Stimulated activated CD8-positive, alpha-beta memory T cell treated with anti-CD3 and anti-CD28 coated beads, Interleukin-4, amount 100 ng/mL, for 4 hours (primary cell): Measurements from ENCODE around the gene APOA1.

Experiments used
- DNase-seq, 2 donors: peaks; one replicate each; pipeline ENCODE4 v3.0.0-alpha.2; 2020; ENCODE audit warnings: low read depth in 2 of 2, low spot score in 1 of 2

The APOA1 gene

DNA sequence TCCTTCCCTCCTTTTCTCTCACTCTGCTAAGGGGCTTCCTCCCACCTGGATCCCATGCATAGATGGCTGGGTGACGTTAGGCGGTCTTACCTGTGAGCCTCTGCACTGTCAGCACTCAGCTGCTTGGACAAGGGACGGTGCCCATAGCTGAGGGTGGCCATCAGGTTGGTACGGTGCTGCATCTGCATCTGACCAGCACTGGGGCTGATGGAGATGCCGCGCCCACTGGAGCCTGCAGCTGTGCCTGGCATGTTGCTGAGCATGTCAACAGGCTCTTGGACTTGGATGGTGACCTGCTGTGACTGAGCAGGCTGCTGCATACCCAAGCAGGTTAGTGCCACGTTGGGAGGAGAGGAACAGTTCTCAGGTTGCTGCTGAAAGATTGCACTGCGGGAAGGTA lies 21.8 kb upstream of the APOA1 start:
- no peak for DNase-seq

DNA sequence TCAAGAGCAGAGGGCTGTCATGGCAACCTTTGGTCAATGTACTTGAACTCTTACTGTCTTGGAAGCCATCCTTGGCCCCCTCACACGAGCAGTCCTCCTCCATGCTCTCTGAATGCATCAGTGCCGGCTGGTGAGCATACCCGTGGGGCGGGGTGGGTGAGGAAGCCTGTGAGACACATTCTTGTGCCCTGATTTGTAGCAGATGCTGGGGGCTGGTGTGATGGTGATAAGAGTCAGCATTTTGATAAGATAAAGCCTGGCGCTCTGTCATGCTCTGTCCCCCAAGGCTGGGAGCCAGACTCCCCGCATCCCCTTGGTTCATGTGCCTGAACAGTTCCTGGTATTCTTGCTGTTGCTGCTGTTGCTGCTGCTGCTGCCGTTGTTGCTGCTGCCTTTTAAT lies 20.5 kb upstream of the APOA1 start:
- DNase-seq = no peak

DNA sequence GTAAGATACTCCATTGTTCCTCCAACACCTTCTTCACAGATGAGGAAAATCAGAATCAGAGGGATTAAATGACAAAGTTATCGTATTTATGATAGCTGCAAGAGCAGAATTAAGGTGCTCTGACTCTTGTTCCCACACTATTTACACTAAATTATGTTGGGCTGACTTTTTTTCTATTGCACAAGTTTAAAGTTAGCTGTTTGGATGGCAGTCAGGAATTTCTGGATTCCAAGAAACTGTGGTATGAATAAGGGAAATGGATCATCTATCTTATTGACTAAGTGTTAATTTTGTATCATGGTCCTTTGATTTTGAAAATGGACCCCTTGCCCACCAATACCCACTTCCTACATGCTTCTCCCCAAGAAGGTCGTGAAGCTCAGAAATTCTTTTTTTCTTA lies 19.9 kb upstream of the APOA1 start:
- DNase-seq = no peak

DNA sequence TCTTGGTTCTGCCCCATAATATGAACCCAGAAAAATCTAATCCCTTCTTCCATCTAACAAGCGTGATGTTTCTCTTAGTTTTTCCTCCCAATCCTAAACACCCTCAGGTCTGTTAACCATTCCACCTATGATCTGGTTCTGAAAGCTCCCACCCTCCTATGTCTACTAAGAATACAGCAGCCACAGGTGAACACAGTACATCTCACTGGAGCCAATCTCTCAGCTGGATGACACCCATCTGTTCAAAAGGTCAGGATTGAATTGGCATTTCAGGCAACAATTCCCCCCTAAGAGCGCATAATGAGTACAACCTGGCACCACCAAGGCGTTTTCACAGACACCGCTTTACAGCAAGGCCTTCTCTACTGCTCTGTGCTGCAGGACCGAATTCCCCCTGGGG lies 19.0 kb upstream of the APOA1 start:
- no peak for DNase-seq

DNA sequence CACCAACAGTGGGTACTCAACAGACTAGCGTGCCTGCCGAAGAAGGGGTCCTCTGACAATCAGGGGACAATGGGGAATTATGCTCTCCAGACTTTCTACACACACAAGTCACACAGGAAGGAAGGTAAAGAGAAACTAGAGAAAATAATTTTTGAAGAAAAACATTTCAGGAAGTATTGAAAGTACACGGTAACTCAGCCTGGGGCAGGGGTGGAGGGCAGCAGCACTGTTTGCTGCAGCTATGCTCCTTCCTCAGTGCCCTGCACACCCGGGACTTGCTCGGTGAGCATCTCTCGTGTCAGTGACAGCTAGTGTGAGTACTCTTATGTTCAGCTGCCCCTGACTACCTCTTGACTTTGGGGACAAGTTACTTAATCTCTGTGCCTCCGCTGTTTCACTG lies 18.0 kb upstream of the APOA1 start:
- DNase-seq = no peak

DNA sequence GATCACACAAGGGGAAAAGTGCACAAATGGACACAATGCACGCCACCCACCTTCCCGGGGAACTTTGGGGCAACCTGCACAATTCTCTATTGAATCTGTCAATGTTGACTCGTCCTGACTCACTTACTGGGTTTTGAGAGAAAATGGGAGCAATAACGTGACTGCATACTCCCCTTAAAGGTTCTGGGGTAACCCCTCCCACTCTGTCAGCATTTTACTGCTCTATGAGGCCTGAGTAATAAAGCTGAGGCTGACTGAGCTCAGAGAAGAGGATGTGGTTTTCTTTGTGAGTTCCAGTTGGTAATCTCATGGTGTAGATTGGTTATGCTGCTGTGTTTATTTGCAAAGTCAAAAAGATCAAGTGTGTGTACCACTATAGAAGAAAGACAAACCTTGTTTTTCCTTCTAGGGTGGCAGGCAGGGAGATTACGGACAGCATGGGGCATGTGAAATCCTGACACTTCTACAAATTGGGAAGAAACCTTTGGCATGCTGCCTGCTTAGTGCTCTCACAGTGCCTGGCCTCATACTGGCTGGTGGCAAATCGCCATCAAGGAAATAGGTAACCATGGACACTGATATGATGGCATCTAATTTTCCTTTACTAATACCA lies 16.1 kb upstream of the APOA1 start:
- peak; percentile 20 to 34 for DNase-seq

DNA sequence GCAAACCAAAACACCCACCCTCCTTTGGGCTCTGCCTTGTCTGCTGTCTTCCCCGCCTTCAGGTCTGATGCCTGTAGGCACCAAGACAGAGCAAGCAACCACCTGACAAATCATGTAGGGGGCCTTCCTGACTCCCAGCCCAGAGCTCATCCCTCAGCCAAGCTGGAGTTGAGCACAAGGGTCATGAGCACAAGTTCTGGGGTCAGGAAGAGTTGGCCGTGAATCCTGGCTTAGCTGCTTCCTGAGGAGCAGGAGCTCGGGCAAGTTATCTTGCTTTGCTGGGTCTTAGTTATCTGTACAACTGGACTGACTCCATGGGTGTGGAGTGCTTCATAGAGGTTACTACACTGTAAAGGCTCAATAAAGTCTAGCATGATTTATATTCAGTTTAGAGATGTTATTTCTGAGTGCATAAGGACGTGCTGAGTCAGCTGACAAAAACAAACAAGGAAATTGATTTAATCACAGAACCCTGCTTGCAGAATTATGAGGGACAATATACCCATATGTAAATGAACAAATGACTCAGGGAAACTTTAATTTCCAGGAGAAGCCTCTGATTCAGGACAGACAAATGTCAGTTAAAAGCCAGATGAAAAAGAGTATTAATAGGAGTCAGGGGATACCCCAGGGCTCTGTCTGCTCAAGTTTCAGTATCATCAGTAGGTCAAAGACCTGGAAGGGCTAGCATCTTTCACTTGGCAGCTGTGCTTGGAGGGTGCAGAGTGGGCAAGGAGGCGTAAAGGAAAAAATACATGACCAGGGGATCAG lies 15.0 kb upstream of the APOA1 start:
- no peak for DNase-seq

DNA sequence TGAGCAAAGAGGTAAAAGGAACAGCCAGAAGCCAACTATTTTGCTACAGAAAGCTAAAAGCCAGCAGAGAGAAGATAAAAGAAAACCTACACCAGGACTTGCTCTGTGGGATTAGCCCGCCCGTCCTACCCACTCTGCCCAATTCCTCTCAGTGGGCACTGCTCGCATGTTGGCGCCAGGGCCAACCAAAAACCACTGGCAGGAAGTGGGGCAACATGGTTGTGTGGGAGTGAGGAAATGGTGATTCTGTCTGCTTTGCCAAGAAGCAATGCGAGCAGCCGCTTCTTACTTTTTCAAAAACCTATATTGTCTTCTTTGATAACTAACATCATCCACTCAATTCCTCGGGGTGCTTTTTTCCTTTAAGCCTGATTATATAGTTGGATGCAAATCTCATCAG lies 14.2 kb upstream of the APOA1 start:
- DNase-seq = peak in 1 of 2 donors; percentile 36

DNA sequence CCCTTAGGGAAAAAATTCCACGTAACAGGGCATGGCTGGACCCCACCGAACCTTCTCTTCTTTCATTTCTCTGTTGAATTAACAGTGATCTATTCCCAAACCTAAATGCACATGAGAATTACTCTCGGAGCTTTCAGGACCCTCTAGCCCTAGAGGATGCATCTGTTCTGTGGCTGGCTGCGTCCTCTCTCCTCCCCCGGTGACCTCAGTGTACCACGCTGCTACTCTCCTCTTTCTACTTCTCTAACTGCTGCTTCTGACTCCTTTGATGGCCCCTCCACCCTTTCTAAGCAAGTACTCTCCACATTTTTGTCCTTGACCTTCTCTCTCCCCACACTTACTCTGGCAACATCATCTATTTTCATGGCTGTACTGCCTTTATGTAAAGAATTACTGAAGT lies 12.1 kb upstream of the APOA1 start:
- no peak for DNase-seq

DNA sequence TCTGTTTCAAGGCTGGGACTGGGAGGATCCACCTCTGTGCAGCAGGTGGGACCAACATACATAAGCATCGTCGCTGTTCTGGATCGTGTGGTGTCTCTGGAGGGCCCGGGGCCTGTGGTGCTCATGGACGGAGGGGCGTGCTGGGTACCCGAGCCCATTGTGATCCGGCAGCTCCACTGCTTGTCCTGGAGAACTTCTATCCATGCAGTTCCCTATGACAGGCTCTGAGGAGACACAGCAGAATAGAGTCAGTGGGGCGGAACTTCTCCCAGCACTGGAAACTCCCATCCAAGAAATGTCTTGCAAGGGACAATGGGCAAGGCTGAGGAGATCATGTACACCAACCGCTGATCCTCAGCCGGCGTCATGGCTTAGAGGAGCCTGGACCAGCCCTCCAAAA lies 11.6 kb upstream of the APOA1 start:
- DNase-seq = no peak

DNA sequence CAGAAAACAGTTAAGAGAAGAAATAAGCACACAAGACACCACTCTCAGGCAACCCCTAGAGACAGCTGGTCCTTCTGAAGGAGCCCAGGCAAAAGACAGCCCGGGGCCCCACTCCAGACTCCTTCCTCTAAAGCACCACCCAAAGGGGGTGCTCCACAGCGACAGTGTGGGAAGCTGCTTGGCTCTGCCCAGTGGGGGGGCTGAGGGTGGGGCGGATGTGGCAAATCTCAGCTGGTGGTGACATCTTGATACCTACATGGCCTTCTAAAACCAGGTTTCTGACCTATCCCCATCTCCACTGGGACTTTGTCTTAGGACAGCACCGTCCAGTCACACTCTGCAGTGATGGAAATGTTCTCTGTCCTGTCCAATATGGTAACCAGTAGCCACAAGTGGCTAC lies 10.2 kb upstream of the APOA1 start:
- DNase-seq = no peak

DNA sequence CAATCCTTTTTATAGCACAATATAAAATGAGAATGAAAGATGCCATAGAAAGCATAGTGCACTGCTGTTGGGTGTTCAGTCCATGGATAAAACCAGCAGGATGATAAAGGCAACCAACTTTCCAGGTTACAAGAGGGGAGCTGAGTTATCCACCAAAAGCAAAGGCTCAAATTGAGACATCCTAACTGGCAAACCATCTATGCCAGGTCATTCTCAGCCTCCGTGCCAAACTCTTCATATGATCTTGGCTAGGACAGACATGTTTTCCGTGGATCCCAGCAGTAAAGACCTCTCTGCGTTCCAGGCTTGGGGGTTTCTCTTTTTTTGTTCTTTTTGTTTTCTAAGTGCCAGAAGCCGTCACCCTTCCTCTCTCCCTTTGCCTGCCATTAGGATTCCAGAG lies 7.3 kb upstream of the APOA1 start:
- DNase-seq = no peak

DNA sequence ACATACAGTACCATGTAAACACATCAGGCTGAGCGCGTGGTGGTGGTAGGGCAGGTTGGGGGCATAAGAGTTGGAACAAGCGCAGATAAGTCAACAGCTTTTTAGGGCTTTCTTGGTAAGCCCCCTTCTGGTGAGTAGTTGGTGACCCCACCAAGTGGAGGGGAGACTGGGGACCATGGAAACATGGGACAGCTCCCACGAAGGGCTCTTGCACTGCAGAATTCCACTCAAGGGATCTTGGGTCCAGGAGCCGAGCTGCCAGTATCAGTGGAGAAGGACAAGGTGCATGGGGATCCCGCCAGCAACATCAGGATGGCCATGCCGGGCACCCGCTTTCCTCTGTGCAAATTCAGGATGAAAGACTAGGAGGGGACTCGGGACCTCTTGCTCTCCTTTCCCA lies 6.2 kb upstream of the APOA1 start:
- no peak for DNase-seq

DNA sequence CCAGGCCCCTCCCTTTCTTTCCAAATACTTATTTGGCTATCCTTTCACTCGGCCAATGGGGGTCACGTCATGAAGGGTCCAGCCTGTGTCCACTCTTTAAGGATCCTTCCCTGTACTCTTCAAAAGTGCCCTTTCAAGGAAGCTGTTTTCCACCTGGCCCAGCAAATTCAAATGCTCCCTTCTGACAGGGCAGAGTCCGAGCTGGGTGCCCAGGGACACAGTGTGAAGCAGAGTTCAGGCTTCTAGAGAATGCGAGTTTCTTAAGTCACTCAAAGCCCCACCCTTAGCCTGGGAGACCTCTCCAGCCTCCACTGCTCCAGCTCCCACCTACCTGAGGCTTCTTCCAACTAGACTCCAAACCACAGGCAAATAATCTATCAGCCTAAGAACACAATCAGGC lies 5.5 kb upstream of the APOA1 start:
- DNase-seq = no peak

DNA sequence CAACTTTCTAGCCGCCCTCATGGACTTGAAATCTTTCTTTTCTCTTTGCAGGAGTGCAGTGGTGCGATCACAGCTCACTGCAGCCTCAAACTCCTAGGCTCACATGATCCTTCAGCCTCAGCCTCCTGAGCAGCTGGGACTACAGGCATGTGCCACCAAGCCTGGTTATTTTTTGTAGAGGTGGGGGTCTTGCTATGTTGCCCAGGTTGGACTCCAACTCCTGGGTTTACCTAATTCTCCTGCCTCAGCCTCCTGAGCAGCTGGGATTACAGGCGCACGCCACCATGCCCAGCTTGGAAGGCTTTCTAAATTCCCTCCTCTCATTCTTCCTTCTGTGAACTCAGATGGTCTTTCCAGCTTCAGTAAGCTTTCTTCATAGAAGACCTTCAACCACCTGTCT lies 4.7 kb upstream of the APOA1 start:
- no peak for DNase-seq

DNA sequence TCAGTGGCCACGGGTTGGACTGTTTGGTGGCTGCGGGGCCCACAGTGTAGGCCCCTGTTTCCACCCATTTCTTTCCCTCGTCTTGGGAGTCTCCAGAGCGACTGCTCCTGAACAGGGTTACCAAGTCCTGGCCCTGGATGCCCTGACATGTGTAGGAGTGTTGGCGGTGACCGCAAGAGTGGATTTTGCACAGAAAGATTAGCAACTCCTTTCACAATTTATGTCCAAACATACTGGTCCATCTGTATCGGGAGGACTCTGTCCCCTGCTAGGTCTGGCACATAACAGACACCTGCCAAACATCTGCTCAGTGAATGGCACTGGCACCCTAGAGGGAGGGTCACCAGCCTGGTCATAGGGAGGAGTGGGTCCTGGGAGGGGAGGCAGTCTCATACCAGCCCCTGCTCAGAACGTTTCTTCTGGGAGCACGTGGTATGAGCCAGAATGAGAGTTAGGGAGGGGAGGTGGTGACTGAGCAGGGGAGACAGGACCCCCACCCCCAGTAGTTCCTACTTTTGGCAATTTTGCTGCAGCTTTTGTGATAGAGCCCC lies 3.4 kb upstream of the APOA1 start:
- DNase-seq = no peak

DNA sequence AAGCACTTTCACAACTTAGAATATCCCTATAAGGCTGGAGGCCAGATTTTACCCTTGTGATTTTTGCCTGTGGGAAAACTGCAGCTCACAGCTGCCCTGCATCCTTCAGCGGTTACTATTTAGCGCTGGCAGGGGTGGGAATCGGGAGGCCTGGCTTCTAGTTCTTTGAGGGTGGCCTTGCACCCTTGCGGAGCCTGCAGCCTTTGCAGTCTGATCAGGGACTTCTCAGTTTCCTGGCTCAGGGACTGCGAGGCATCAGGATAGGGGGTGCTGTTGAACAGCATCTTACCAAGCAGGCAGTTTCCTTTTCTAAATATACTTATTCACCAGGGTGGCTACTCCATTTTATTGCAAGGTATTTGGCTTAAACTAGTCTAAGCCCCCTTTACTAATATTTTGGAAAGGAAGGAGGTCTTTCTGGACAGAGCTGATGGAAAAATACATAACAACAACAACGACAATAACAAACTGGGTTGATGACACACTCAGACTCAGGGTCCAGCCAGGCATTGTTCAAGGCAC lies 2.9 kb upstream of the APOA1 start:
- no peak for DNase-seq

DNA sequence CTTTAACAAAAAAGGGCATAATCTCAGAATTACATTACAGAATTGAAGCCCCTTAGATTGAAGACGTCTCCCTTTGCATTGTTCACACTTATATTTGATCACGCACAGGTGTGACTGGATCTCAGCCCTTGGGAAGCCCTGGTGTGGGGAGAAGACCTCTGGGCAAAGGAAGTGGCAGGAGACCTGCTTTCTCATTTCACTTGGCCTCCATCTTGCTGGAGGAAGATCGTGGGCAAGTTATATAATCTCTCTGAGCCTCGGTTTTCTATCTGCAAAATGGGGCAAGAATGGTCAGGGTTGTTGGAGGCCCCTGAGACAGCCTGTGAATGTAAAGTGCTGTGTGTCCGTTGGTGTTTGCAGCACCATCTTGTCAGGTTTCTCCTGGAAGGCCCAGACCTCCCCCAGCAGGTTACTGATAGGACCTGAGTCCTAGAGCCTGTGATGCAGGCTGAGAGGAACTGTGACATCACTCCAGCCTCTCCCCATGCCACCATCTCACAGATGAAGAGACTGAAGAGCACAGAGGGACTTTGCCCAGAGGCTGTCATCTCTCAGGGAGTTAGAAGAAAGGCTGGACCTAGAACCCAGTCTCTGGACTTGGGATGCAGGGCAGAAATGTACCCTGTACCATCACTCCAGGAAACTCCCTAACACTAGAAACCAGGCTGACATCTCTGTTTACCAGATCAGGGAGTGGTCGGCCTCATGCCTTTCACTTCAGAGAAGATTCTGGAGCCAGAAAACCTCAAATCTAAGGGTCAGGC lies 1.1 kb upstream of the APOA1 start:
- DNase-seq = no peak

DNA sequence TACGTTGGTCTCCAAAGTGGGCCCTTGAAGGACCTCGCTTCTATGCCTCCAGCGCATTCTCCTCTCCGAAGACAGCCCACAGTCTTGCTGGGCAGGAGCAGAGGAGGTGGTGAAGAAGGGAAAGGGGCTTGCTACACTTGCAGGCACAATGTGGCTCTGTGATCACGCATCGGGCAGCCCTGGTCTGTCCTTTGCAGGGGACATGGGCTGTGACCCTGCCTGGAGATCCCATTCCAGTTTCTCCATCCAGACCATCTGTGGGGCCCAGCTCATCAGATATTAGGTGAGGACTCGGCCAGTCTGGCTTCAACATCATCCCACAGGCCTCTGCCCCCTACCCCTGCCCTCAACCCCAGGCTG lies 810 bp downstream of the APOA1 start:
- no peak for DNase-seq

DNA sequence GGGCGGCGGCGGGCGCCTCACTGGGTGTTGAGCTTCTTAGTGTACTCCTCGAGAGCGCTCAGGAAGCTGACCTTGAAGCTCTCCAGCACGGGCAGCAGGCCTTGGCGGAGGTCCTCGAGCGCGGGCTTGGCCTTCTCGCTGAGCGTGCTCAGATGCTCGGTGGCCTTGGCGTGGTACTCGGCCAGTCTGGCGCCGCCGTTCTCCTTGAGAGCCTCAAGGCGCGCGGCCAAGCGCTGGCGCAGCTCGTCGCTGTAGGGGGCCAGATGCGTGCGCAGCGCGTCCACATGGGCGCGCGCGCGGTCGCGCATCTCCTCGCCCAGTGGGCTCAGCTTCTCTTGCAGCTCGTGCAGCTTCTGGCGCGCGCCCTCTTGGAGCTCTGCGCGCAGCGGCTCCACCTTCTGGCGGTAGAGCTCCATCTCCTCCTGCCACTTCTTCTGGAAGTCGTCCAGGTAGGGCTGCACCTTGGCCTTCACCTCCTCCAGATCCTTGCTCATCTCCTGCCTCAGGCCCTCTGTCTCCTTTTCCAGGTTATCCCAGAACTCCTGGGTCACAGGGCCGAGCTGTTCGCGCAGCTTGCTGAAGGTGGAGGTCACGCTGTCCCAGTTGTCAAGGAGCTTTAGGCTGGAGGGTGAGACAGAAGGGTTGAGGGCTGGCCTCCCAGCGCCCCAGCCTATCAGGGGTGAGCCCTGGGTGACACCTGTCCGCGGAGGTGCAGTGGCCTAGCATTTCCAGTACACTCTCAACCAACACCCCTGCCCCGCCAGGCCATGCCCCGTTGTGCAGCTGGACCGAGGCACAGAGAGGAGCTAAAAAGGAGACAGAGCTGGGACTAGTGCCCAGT lies 1.4 kb downstream of the APOA1 start:
- peak; percentile 35 to 58 for DNase-seq
